Activated effector memory CD4-positive, alpha-beta T cell treated with anti-CD3 and anti-CD28 coated beads, Interleukin-2, amount 50 U/mL, for 16 hours (primary cell): Measurements from ENCODE around the gene ZSCAN23.
"Not testable (repeated sequence)": the region's sequence is repeated elsewhere in the genome, so short reads cannot be mapped to it uniquely, and the experiment has no call there.

Experiments
- DNase-seq: peaks from one replicate; pipeline ENCODE4 v3.0.0-alpha.2; 2020

ZSCAN23 gene

DNA sequence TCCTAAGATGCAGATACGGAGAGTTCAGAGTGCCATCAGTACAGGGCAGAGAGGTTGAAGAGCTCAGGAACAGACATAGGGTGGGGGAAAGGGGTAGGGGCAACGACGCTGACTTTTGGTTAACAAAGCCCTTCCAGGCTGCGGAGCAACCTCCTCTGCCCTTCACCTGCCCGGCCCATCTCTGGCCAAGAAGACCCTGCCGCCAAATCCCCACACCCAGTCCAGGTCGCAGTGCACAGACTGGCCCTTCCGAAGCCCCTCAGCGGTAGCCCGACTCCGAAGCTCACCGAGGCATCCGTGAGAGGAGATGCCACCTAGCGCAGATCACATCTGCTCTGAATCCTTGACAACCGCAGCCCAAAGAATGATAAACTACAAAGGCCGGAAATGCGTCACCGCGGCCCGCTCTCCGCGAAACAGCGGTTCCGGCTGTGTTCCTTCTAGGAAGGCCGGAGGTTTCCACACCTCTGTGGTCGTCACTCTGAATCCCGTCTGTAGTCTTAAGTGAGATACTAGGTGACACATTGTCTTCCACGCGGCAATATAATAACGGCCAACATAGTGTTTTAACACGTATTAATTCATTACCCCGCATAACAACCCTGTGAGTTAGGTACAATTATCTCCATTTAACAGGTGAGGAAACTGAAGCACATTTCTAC, at the start of gene ZSCAN23:
ZSCAN23 (minus strand) TSS at position 380 of the 662 bp plus-strand sequence. CDS start 7,225 bp downstream, outside the sequence.
- peak; percentile 92 for DNase-seq

DNA sequence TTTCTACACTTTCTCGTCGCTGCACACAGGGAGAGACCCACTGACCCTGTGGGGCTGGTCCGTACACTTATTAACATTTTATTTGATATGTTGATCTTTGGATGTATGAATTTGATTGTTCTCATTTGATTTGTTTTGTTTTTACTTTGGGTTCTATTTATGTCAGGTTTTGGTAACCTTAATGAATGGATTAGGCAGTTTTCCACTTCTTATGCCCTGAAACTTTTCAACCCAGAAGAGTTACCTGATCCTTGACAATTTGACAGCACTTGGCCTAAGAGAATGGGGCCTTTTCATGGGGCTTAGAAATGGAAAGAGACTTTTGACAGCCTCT, 48.7 kb upstream of the ZSCAN23 start:
- DNase-seq: no peak

DNA sequence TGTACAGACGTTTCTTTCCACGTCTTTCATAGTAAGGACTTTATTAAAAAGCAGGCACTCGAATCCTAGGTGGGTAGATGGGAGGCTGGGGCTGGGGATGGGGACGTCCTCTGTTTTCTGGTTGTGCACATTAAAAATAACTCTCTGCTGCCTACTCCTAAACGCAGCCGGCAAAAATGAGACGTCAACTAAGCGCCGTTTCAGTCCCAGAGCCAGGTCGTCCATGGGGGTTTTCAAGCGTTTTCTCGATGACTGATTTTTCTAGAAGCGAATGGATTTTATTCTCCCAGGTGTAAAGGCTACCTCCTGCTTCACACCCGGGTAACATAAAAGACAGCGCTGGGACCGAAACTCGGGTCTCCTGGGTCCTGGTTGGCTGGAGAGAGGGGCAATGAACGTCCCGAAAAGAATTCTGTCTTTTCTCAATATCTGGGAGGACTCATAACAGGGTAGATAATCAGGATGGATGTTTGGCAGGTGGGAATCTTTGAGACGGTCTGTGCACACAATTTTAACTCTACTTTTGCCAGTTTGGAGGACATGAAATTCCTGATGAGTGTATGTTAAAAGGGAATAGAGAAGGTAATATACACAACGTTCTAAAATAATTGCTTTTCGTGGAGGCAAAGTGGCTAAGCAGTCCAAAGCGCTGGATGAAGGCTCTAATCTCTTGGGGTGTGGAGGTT, 47.1 kb upstream of the ZSCAN23 start:
- no peak for DNase-seq

DNA sequence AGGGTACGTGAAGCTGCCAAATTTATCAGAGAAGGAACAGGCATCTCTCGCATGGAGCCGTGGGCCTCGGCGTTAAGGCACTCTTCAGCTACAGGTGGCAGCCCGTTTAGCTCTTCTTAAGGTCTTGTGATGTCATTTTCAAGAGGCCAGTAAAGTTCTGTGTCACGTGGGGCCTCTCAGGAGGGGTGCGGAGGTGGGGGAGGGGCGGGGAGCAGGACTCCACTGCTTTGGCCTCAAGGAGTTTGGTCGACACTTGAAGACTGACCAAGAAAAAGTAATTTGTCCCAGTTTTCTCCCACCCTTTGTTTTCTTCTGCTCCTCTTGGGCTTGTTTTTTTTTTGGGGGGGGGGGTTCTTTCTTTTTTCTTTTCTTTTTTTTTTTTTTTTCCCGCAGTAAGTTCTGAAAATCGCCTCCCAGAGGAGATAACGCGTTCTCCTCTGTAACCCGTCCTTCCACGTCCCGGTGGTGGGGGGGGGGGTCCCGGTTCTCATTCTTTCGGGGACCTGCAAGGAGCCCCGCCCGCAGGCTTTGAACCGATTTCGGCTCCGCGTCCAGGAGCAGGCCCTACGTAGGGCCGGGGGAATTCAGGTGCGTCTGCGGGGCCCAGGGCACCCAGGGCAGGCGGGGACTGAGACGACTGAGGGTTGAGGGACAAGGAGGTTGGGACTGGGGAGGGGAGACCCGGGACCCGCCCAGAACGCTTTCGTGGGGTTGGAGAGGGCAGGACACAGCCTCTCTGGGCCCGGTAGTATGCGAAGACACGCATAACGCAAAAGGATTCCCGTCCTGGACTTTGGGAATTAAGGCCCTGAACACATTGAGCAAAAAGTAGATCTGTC, 46.3 kb upstream of the ZSCAN23 start:
- peak; percentile 65 for DNase-seq

DNA sequence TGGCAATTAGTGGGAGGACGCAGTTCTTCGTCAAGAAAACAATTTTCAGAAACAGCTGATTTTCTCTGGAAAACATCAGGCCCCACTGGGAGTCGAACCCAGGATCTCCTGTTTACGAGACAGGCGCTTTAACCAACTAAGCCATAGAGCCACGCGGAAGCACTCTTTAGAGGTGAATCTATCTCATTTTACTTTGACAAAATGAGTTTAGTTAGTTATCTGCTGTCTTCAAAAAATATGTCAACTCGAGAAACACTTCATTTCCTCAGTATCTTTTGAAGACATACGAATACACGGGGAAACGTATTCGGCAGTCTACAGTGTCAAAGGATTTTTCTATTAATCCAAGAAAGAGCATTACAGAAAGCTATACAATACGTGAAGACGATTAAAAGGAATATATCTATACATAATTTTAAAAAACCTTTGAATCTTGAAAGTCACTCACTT, 45.6 kb upstream of the ZSCAN23 start:
- DNase-seq: no peak

DNA sequence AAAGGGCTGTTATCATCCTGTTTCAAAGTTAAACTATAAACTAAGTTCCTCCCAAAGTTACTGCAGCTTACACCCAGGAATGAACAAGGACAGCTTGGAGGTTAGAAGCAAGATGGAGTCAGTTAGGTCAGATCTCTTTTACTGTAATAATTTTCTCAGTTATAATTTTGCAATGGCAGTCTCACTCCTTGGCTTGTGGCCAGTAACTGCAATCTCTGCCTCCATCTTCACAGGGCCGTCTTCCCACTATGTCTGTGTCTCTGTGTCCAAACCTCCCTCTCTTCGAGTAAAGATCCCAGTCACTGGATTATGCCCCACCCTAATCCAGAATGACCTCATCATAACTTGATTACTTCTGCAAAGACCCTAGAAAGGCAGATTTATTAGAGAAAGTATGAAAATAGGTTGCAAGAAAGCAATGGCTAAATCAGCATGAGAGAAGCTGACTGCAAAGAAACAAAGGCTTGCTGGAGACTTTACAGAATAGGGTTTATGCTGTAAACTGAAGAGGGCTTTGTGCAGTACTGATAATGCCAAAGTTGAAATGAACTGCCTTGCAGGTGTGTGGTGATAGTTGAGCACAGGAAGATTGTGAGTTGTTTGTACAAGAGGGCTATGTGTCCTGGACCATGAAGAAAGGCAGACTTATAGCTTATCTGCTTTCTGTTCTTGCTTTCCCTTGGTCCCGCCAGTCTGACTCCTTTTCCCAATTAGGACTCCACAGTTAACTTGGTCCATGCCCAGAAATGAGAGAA, 43.9 kb upstream of the ZSCAN23 start:
- no peak for DNase-seq

DNA sequence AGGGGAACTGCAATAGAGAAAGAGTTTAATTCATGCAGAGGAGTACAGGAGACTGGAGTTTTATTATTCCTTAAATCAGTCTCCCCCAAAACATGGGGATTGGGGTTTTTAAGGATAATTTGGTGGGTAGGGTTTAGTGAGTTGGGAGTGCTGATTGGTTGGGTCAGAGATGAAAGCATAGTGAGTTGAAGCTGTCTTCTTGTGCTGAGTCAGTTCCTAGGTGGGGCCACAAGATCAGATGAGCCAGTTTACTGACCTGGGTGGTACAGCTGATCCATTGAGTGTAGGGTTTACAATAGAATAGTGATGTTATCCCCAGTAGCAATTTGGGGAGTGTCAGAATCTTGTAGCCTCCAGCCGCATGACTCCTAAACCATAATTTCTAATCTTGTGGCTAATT, 43.2 kb upstream of the ZSCAN23 start:
- DNase-seq: no peak

DNA sequence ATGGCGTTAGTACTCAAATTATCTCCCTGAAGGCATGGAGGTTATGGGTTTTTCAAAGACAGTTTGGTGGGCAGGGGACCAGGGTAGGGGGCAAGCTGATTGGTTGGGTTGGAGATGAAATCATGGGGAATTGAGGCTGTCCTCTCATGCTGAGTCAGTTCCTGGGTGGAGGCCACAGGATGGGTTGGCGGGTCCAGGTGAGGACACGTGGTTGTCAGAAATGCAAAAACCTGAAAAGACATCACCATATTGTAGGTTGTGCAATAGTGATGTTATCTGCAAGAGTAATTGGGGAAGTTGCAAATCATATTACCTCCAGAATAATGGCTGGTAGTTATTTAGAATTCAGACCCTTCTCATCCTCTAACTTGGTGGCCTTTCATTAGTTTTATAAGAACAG, 42.2 kb upstream of the ZSCAN23 start:
- DNase-seq: no peak

DNA sequence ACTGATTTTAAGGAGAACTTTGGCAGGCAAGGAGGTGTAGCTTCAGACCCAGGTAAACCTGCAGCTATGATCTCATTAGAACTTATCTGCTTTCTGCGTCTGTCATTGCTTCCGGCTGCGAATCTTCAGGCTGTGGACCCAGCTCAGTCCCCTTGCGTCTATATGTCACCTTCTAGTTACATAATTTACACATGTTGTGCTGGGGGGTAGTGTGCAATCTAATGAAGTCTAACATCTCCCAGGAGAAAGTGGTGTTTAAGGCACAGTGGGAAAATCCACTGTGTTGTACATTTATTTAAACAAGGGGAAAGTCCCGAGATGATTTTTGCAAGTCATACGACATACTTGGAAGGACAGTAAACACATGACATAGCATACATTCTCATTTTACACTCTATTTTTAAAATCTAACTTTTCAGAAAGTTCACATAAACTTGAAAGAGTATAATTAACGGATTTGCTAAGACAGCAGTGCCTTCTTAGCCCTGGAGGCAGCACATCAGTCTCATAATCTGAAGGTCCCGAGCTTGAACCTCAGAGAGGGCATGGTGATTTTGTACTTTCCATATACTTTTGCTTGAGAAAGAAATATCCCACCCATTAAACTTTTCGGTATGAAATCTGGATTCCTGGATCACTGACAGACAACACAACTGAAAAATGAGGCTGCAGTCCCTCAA, 37.1 kb upstream of the ZSCAN23 start:
- no peak for DNase-seq

DNA sequence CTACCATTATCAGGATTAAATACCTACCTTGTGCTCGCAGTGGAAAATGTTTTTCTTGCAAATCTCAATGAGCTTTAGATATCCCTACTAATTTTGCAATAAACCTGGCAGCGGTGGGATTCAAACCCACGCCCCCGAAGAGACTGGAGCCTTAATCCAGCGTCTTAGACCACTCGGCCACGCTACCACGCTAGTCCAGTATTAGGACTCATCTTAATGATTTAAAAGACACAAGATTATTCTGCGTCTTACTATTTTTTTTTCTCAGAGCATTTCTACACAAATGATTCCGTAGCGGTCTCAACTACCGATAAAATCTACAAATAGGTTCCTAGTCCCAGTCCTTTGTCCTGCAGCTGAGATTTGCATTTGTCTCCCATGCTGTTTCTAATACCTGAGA, 35.2 kb upstream of the ZSCAN23 start:
- no peak for DNase-seq

DNA sequence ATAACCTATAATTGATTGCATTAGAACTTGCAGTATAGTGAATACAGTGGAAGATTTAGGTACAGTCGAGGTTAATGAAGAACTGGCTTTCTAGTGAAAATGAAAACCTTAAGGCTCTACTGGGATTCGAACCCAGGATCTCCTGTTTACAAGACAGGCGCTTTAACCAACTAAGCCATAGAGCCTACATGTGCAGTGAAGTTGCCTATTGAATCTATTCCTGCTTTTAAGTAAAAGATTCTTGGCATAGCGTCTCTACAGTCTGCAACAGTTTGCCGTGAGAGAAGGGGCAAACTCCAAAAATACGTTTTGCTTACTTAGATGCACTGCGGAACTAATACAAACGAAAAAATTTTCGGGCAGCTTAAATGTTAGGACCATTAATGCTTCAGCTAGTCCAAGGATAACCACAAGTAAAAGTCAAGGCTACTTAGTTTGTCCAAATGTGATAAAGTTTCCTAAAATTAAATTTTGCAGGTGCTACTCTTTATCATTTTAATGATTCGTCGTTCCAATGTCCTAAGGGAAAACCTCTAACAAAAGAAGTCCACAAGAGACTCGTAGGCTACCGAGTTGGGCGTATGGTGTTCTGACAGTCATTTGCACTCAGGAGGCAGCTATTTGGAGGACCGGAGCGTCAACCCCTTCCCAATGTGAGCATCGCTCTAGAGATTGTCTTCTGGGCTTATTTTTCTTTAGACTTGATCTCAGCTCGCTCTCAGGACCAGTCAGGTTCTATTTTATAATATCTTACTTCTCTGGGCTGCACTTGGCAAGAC, 31.3 kb upstream of the ZSCAN23 start:
- no peak for DNase-seq

DNA sequence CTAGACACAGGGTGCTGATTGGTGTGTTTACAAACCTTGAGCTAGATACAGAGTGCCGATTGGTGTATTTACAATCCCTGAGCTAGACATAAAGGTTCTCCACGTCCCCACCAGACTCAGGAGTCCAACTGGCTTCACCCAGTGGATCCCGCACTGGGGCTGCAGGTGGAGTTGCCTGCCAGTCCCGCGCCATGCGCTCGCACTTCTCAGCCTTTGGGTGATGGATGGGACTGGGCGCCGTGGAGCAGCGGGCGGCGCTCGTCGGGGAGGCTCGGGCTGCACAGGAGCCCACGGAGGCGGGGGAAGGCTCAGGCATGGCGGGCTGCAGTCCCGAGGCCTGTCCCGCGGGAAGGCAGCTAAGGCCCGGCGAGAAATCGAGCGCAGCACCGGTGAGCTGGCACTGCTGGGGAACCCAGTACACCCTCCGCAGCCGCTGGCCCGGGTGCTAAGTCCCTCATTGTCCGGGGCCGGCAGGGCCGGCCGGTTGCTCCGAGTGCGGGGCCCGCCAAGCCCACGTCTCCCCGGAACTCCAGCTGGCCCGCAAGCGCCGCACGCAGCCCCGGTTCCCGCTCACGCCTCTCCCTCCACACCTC, 26.0 kb upstream of the ZSCAN23 start:
- not testable (repeated sequence) for DNase-seq

DNA sequence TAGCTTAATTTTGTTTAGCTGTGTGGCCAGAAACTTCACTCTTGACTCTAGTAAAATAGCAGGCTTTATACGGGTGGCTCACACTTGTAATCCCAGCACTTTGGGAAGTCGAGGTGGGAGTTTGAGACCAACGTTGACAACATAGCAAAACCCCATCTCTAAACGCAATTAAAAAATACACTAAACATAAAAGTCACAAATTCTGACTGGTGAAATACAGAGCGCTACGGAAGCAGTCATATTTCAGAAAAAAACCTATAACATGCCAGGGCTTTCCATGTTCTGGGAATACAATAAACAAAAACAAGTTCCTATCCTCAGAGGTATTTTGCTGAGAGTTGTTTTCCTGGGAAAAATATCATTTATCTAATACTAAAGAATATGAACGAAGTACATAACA, 24.8 kb upstream of the ZSCAN23 start:
- DNase-seq: no peak

DNA sequence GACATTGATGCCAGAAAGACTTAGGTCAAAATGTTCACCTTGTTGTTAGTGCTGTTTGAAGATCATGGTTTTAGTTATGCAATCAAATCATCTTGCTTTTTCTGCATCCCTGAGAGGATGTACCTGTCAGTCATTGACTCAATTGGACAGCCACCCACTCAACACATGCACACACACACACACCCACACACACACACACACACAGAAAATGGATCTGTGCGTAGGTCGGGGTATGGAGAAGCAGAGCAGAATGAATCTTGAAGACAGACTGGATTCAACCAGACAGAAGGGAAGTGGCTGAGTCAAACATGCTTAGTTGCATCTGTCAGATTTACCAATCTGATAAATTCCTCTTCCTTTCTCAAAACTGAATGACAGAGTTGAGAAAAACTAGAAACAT, 19.1 kb upstream of the ZSCAN23 start:
- no peak for DNase-seq

DNA sequence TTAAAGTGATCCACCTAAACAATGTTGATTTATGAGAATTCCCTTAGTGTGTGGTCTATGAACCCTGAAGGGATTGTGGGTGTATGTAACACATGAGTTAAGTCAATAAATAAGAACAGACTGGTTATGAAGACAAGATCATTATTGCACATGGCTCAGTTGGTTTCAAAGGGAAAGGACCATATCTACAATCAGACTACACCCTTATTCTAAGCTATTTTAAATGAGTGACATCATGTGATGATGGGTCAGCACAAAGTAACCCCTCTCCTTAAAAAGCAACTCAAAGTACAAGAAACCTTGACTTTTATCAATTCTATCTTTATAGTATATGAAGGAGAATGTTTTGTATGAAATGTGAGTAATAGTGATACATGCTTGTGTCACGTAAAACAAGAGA, 15.3 kb upstream of the ZSCAN23 start:
- DNase-seq: no peak

DNA sequence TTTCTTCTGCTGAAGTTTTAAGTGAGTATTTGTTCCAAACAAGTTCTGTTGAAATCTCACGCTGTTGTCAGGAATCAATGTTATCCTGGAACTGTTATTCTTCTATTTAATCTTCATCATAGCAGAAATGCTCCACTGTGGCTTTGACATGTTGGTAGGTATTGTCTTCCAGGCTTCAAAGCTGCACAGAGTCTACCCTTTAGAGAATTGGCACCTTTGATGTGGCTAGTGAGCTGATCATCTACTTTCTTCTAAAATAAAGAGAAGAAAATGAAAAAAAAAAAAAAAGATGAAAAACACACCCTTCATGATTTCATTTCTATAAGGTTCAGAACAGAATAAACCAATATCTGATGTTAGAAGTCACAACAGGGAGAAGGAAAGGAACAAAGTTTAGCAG, 5.8 kb upstream of the ZSCAN23 start:
- no peak for DNase-seq

DNA sequence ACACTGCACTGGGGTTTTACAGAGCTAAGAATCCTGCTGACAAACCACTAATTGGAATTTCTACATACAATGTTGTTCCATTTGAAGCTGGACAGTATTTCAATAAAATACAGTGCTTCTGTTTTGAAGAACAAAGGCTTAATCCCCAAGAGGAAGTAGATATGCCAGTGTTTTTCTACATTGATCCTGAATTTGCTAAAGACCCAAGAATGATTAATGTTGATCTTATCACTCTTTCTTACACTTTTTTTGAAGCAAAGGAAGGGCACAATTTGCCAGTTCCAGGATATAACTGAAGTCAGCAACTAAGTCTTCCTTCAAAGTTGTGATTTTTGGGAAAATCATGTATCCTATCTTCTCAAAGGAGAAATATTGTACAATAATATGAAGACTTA, 4.2 kb upstream of the ZSCAN23 start:
- DNase-seq: not testable (repeated sequence)

DNA sequence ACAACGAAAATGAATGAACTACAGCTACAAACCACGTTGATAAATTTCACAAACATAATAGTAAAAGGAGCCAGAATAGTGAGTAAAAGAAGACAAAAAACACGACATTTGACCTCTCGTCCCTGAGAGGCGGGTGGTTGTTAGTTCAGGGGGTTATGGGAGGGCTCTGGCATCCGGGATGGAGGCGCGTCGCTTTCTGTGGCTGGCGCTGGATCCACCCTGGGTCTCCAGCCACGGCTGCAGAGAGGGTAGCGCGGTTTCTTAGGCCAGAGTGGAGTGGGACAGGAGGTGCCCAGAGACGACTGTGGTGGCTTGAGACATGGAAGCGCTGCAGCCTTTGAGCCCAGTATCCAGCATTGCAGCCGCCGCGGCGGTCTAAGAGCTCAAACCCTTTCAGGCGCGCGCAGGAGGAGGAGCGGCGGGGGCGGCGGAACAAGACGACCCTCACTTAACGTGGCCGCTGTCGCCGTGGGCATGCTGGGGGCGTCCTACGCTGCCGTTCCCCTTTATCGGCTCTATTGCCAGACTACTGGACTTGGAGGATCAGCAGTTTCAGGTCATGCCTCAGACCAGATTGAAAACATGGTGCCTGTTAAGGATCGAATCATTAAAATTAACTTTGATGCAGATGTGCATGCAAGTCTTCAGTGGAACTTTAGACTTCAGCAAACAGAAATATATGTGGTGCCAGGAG, 3.7 kb upstream of the ZSCAN23 start:
- DNase-seq: no peak

DNA sequence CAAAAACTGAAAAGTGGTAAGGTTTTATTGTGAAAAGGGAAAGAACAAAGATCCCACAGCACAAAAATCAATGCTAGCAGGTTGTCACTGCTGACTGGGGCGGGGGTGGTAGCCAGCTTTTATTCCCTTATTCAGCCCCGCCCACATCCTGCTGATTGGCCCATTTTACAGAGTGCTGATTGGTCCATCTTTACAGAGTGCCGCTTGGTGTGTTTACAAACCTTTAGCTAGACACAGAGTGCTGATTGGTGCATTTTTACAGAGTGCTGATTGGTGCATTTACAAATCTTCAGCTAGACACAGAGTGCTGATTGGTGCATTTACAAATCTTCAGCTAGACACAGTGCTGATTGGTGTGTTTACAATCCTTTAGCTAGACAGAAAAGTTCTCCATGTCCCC, 1.5 kb upstream of the ZSCAN23 start:
- DNase-seq: not testable (repeated sequence)

DNA sequence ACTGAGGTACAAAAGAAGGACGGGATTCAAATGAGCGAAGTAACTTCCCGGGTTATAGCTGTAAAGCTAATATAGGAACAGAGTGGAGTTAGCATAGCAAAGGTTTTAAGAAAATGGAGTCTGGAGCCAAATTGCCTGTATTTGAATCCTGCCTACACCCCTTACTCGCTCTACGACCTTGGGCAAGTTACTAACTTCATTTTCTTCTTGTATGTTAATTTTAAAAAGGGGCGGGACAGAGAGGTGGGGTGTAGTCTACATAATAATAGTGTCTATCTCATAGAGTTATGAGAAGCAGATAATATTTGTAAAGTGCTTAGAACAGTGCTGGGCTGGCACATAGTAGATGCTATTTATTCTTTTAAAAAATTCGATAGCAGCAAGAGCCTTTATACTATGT, 705 bp downstream of the ZSCAN23 start:
- DNase-seq: no peak

DNA sequence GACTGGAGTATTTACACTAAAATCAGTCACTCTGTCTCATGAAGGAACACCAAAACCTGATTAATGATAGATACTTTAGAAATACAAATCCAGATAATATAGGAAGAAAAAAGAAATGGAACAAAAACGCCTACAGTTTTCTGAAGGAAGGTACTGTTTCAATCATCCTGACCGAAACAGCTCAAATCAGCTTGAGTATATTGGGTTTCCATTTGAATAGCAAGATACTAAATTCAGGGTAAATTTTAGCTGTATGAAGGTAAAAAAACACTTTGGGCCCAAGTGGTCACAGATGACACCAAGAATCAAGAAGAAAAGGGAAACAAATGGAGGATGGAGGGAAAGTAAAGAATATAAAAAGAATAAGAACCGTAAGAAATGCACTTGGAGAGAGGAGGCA, 6.9 kb downstream of the ZSCAN23 start:
- DNase-seq: no peak
